DLD1 (cell line): ENCODE results near the gene LCE1E.

Experiments used
- in situ Hi-C: cut with HindIII; loops from 2 replicates; pipeline ENCODE4 v1.10.0; 2017; ENCODE audit warnings: low sequenced_read_pairs

The LCE1E gene

GRCh38 chr1:152786077-152786476 is at the start of gene LCE1E:
Gene LCE1E (plus strand): TSS chr1:152786257. CDS start chr1:152787300, 1,043 bp downstream.
- in situ Hi-C loops, result no loop called here

GRCh38 chr1:152737997-152738396 is 48.1 kb upstream of the LCE1E start:
- in situ Hi-C loops, result no loop called here

GRCh38 chr1:152739841-152740240 is 46.2 kb upstream of the LCE1E start:
- in situ Hi-C loops, result no loop called here

GRCh38 chr1:152741656-152742055 is 44.4 kb upstream of the LCE1E start:
- in situ Hi-C loops, result no loop called here

GRCh38 chr1:152743371-152744145 is 42.5 kb upstream of the LCE1E start:
- in situ Hi-C loops, result no loop called here

GRCh38 chr1:152745289-152745704 is 40.8 kb upstream of the LCE1E start:
- in situ Hi-C loops, result no loop called here

GRCh38 chr1:152745765-152746444 is 40.2 kb upstream of the LCE1E start:
- in situ Hi-C loops, result no loop called here

- in situ Hi-C loops, result no loop called here
Observed at GRCh38 chr1:152747831-152748230, 38.2 kb upstream of the LCE1E start.

GRCh38 chr1:152752225-152752624 is 33.8 kb upstream of the LCE1E start:
- in situ Hi-C loops, result no loop called here

- in situ Hi-C loops, result no loop called here
Observed at GRCh38 chr1:152753586-152753985, 32.5 kb upstream of the LCE1E start.

- in situ Hi-C loops, result no loop called here
Observed at GRCh38 chr1:152756872-152757271, 29.2 kb upstream of the LCE1E start.

- in situ Hi-C loops, result no loop called here
Observed at GRCh38 chr1:152757747-152758146, 28.3 kb upstream of the LCE1E start, which contains the start of gene KPRP. Gene KPRP (plus strand): TSS chr1:152758025. CDS start chr1:152759589, 1,564 bp downstream.

- in situ Hi-C loops, result no loop called here
Observed at GRCh38 chr1:152758636-152759035, 27.4 kb upstream of the LCE1E start.

GRCh38 chr1:152759453-152760173 is 26.4 kb upstream of the LCE1E start:
- in situ Hi-C loops, result no loop called here

- in situ Hi-C loops, result no loop called here
Observed at GRCh38 chr1:152760551-152761190, 25.4 kb upstream of the LCE1E start.

- in situ Hi-C loops, result no loop called here
Observed at GRCh38 chr1:152761609-152762213, 24.3 kb upstream of the LCE1E start.

- in situ Hi-C loops, result no loop called here
Observed at GRCh38 chr1:152768847-152769533, 17.1 kb upstream of the LCE1E start.

- in situ Hi-C loops, result no loop called here
Observed at GRCh38 chr1:152770411-152770810, 15.6 kb upstream of the LCE1E start.

- in situ Hi-C loops, result no loop called here
Observed at GRCh38 chr1:152774875-152775274, 11.2 kb upstream of the LCE1E start, which contains the start of gene LCE1F. Gene LCE1F (plus strand): TSS chr1:152775140. CDS start chr1:152776372, 1,232 bp downstream.

- in situ Hi-C loops, result no loop called here
Observed at GRCh38 chr1:152776361-152776760, 9.7 kb upstream of the LCE1E start.
